MCF 10A (cell line): Measurements from ENCODE around the gene SPNS3. TPM values are rescaled to one million over a fixed set of nuclear protein-coding genes. Genes with fewer than 3 reads are reported as not detected.

Experiments
- BruUV-seq: library from RNA; stranded (reverse); fragments of 400-500 nt; replicated peaks from 2 replicates; lab custom pipeline; 2021; lab: Mats Ljungman, UMichigan
- CTCF ChIA-PET: fragments of 300-600 bp; sonication (Branson Sonifier 250); formaldehyde crosslinking; extraction: SDS; loops from one replicate; lab custom pipeline; 2021; ENCODE audit warnings: antibody characterized with exemption, inconsistent platforms; lab: Yijun Ruan, JAX
- POLR2A ChIA-PET: fragments of 300-600, 350-650 bp; sonication (Branson Sonifier 250); formaldehyde crosslinking; extraction: SDS; loops from one replicate; lab custom pipeline; 2020; ENCODE audit warnings: antibody characterized with exemption, inconsistent platforms; lab: Yijun Ruan, JAX
- DNase-seq: peaks from one replicate; pipeline ENCODE4 v3.0.0-alpha.2; 2018; ENCODE audit not compliant: unreplicated experiment
- H3K27ac Mint-ChIP-seq: one replicate; pipeline ENCODE4 v1.8.0; 2022; ENCODE audit warnings: mild to moderate bottlenecking, low read depth, mixed read lengths; ENCODE audit not compliant: unreplicated experiment
- H3K27me3 Mint-ChIP-seq: one replicate; pipeline ENCODE4 v1.8.0; 2022; ENCODE audit warnings: mixed read lengths; ENCODE audit not compliant: insufficient read depth, unreplicated experiment
- H3K36me3 Mint-ChIP-seq: one replicate; pipeline ENCODE4 v1.8.0; 2022; ENCODE audit warnings: mild to moderate bottlenecking, moderate library complexity, mixed read lengths; ENCODE audit not compliant: insufficient read depth, unreplicated experiment
- H3K4me1 Mint-ChIP-seq: one replicate; pipeline ENCODE4 v1.8.0; 2022; ENCODE audit warnings: mixed read lengths; ENCODE audit not compliant: insufficient read depth, unreplicated experiment
- H3K4me3 Mint-ChIP-seq: one replicate; pipeline ENCODE4 v1.8.0; 2022; ENCODE audit warnings: mild to moderate bottlenecking, moderate library complexity, mixed read lengths; ENCODE audit not compliant: unreplicated experiment
- H3K9me3 Mint-ChIP-seq: one replicate; pipeline ENCODE4 v1.8.0; 2022; ENCODE audit warnings: mixed read lengths; ENCODE audit not compliant: unreplicated experiment
- CTCF ChIP-seq: fragments of 200-600 bp; IDR thresholded peaks from one replicate; pipeline ENCODE4 v1.8.0; 2022; ENCODE audit warnings: antibody characterized with exemption, mild to moderate bottlenecking; ENCODE audit not compliant: unreplicated experiment
- intact Hi-C: fragments of 100-400 bp; cut with micrococcal nuclease; formaldehyde crosslinking; loops from 2 replicates; pipeline ENCODE4 v1.14.1; 2022
- total RNA-seq: library from RNA; stranded (reverse); gene quantifications from 2 replicates; pipeline ENCODE4 v1.2.3, GENCODE V29; 2022

Gene SPNS3
- total RNA-seq, 1 experiment from 2014 or later = not detected

- POLR2A ChIA-PET = interaction anchor here (0.5 to 2.9 kb wide), 5 partner anchors 11 to 298 kb away, joined by 3 to 15 read pairs (median 6); partner anchors contain the start of gene MYBBP1A
Measured at GRCh38 chr17:4536742-4537411, 103.1 kb downstream of the SPNS3 start.

More at GRCh38 chr17:4536742-4537411, 103.1 kb downstream of the SPNS3 start:
- DNase-seq = no peak
- intact Hi-C loops = no loop called here
- H3K27me3 Mint-ChIP-seq = peaks cover 7% of the 10 kb centered on the region
- H3K4me3 Mint-ChIP-seq = no peak overlapping the region
- no peak for TF ChIP-seq CTCF
- peaks cover 5% of the 10 kb centered on the region for H3K4me1 Mint-ChIP-seq
- no peak overlapping the region for H3K27ac Mint-ChIP-seq
- H3K9me3 Mint-ChIP-seq = no peaks in the 10 kb centered on the region
- peaks cover 52% of the 10 kb centered on the region for H3K36me3 Mint-ChIP-seq
- CTCF ChIA-PET = interaction anchor here (0.5 kb wide), 1 partner anchor 232 kb away, joined by 3 read pairs; no protein-coding TSS in a partner anchor
- BruUV-seq = no TSS peak

Other genes starting within 250 kb of the SPNS3 start
- 34.9 and 42.8 TPM in 2 replicates for gene ANKFY1, start 170.0 kb upstream of the SPNS3 start, total RNA-seq
- 65.1 and 78.5 TPM in 2 replicates for gene UBE2G1, start 67.3 kb upstream of the SPNS3 start, total RNA-seq
- gene SPNS2, start 64.9 kb downstream of the SPNS3 start, total RNA-seq = not detected in 2 replicates
- 78.3 and 123 TPM in 2 replicates for gene MYBBP1A, start 121.4 kb downstream of the SPNS3 start, total RNA-seq
- not detected in 2 replicates for gene GGT6, start 126.6 kb downstream of the SPNS3 start, total RNA-seq
- gene SMTNL2, start 150.6 kb downstream of the SPNS3 start, total RNA-seq = not detected in 2 replicates
- not detected in 2 replicates for gene ALOX15, start 207.7 kb downstream of the SPNS3 start, total RNA-seq